Stimulated activated CD4-positive, alpha-beta T cell treated with anti-CD3 and anti-CD28 coated beads, Interleukin-12 subunit alpha, Interleukin-12 subunit beta, amount 100 ng/mL, for 48 hours (primary cell): ENCODE measurements around the gene FOXC1.

Experiments used
- DNase-seq, 3 donors: peaks; one replicate each; pipeline ENCODE4 v3.0.0-alpha.2; 2020; ENCODE audit warnings: low read depth in 2 of 3, low spot score in 1 of 3

FOXC1 gene

DNA sequence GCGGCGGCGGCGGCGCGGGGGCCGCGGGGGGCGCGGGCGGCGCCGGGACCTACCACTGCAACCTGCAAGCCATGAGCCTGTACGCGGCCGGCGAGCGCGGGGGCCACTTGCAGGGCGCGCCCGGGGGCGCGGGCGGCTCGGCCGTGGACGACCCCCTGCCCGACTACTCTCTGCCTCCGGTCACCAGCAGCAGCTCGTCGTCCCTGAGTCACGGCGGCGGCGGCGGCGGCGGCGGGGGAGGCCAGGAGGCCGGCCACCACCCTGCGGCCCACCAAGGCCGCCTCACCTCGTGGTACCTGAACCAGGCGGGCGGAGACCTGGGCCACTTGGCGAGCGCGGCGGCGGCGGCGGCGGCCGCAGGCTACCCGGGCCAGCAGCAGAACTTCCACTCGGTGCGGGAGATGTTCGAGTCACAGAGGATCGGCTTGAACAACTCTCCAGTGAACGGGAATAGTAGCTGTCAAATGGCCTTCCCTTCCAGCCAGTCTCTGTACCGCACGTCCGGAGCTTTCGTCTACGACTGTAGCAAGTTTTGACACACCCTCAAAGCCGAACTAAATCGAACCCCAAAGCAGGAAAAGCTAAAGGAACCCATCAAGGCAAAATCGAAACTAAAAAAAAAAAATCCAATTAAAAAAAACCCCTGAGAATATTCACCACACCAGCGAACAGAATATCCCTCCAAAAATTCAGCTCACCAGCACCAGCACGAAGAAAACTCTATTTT, 2.0 kb downstream of the FOXC1 start:
- no peak for DNase-seq

DNA sequence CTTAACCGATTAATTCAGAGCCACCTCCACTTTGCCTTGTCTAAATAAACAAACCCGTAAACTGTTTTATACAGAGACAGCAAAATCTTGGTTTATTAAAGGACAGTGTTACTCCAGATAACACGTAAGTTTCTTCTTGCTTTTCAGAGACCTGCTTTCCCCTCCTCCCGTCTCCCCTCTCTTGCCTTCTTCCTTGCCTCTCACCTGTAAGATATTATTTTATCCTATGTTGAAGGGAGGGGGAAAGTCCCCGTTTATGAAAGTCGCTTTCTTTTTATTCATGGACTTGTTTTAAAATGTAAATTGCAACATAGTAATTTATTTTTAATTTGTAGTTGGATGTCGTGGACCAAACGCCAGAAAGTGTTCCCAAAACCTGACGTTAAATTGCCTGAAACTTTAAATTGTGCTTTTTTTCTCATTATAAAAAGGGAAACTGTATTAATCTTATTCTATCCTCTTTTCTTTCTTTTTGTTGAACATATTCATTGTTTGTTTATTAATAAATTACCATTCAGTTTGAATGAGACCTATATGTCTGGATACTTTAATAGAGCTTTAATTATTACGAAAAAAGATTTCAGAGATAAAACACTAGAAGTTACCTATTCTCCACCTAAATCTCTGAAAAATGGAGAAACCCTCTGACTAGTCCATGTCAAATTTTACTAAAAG, 2.7 kb downstream of the FOXC1 start:
- DNase-seq = no peak

DNA sequence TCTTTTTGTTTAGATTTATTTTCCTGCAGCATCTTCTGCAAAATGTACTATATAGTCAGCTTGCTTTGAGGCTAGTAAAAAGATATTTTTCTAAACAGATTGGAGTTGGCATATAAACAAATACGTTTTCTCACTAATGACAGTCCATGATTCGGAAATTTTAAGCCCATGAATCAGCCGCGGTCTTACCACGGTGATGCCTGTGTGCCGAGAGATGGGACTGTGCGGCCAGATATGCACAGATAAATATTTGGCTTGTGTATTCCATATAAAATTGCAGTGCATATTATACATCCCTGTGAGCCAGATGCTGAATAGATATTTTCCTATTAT, 3.2 kb downstream of the FOXC1 start:
- no peak for DNase-seq

DNA sequence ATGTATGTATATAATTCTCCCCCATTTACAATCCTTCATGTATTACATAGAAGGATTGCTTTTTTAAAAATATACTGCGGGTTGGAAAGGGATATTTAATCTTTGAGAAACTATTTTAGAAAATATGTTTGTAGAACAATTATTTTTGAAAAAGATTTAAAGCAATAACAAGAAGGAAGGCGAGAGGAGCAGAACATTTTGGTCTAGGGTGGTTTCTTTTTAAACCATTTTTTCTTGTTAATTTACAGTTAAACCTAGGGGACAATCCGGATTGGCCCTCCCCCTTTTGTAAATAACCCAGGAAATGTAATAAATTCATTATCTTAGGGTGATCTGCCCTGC, 3.6 kb downstream of the FOXC1 start:
- no peak for DNase-seq

DNA sequence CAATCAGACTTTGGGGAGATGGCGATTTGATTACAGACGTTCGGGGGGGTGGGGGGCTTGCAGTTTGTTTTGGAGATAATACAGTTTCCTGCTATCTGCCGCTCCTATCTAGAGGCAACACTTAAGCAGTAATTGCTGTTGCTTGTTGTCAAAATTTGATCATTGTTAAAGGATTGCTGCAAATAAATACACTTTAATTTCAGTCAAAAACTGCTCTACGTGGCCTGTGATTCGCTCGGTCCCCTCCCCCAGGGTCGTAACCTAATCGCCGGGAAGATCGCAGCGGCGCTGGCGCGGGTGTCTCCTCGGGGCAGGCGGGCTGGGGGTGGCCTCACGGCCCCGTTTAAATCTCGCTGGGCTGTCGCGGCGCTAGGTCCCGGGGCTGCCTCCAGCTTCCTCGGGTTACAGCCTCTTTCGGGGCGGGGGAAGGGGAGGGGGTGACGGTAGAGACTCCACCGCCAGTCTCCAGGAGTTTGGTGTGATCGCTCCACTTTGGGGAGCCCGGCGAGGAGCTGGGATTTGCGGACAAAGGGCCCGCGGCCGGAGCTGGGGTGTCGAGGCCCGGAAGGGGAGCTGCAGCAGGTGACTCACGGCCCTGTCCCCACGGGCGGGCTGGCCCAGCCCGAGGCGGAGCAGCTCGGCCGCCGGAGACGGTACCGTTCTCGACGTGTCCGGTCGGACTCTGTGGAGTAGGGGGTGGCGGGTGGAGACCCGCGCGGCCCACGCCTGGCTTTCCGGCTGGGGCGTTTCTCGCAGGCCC, 4.2 kb downstream of the FOXC1 start:
- DNase-seq = no peak

DNA sequence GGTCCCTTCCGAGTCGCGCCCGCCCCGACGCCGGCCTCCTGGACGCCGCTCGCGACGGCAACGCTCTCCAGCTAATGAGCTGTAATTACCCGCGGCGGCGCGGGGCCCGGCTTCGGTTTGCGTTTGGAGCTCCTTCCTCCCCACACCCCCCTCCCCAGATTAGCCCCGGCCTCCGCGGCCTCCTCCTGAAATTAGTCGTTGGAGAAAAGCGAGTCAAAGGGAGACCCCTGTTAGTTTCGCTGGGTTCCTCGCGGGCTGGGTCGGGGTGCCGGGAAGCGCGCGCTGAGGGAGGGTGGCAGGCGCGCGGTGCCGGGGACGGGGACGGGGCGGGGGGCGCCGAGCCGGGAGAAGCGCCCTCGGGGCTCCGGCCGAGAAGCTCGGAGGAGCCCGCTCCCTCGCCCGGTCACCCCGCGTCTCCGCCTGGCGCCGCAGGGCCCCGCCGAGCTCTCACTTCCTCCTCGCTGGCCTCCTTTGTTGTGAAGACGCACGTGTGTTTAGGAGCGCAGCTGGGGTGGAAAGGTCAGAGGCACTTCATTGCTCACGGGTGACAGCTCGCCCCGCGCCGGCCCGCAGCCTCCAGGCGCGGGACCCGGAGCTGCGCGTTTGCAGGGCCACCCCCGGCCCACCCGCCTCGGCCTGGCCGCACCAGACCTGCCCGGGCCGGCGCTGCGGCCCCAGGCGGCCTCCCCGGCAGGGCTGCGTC, 4.9 kb downstream of the FOXC1 start:
- DNase-seq = no peak

DNA sequence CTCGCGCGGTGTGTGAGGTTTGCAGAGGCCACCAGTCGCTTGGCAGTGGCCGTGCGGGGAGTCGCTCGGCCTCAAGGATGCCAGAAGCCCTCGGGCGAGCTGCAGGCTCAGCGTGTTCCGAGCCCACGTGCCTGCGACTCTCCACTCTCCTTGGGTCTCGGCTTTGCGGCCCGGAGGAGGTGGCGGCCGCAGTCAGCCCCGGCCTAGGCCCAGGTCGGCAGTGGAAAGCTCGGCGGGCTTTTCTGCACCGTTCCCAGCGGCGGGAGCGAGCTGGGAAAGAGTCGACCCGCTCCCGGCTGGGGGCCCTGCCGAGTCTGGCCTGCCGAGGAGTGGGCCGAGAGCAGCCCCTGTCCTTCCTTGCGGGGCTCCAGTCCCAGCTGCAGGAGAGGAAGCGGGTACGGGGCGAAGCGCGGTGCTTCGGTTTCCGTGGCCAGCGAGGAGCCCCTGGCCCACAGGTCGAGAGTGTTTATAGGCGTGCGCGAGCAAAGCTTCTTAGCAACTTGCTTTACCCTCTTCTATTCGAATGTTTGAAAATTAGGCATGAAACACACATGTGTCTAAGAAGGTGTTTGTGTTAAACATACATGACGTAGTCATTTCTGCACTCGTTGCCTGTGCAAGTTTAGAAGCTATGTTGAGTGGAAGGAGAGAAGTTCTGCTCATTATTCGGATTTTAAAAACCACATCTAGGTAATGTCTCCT, 5.6 kb downstream of the FOXC1 start:
- no peak for DNase-seq

DNA sequence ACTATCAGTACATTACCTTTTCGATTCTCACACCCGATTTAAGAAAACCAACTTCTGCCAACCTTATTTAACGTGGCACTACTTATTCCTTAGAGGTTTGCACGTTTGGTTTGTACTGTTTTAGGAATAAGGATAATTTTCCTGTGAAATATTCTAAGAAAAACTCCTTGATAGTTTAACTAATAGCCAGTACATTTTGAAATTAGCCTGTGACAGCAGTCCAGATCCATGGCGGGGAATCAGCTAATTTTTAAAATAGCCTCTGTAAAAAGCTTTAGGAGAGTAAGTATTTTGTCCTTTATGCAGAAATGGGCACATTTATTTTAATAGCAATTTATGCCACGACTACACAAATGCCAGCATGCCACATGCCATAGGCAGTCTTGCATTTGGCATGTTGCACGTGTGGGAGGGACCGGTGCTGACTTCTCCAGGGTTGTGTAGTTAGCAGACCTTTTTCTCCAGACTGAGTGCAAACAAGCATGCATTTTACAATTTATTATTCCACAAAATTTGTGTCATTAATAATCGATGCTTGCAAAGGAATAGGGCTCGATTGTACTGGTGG, 6.2 kb downstream of the FOXC1 start:
- DNase-seq = no peak

DNA sequence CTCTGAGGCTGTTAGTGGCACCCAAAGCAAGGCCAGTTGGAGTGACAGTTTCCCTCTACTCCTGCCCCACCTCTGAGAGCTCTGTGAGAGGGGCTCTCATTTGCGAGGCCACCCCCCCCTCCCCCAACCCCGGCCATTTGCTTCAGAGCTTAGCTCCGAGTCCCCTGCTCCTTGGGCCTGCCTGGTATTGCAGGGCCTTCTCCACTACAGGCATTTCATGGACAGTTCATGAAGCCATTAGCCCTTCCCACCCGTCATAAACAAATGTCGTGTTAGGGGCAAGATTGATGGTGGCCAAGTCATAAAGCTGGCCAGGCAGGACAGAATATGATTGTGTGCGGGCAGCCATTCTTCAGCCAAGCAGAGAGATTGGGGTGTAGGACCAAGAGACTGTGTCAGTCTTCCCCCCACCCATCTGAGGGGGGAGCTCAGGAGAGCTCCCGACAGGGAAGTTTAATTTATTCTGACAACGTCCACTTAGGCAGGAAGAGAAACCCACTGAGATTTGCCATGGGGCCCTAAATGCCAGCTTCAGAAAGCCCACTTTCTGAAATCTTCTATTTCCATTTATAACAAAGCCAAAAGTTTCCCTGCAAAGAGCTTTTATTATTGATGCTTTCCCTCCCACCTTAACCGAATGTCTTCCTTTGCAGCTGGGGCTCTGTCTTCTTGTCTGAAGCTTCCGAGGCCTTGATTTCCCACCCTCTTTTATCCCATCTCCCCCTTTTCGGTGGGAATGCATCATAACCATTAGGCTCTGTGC, 7.2 kb downstream of the FOXC1 start:
- DNase-seq = no peak

DNA sequence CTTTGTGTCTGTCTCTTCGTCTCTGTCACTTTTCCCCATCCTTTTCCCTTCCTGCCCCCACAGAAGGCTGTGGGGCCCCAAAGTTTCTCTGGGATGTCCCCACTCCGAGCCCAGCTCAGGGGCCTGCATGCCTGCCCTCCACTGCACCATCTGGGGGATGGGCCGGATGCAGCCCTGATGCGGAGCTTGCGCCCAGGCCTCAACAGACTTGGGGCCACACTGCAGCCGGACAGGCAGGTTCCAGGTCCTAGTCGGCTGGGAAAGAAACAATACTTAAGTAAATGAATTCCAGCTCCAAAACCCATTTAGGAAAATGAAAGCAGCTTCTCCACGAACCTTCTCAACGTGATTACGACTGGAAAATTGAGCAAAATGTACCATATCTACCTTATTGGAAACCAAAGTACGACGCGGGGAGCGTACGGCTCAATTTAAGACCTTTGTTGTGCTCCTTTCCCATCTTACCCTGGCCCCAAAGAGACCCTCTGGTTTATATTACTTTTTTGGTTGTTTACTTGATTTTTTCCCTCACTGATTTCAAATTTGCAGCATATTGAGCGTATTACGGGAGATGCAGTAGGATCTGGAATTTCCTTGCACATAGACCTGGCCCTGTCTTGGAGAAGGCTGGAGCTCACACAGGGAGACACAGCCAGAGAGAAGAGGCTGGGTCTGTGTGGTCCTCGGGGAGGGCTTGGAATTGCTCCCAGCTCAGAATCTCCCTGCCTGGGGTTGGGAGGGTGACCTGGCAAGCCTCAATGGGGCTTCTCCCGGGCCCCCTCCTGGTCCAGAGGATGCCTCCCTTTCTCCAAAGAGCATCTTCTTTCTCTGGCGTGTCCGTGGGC, 8.0 kb downstream of the FOXC1 start:
- no peak for DNase-seq

DNA sequence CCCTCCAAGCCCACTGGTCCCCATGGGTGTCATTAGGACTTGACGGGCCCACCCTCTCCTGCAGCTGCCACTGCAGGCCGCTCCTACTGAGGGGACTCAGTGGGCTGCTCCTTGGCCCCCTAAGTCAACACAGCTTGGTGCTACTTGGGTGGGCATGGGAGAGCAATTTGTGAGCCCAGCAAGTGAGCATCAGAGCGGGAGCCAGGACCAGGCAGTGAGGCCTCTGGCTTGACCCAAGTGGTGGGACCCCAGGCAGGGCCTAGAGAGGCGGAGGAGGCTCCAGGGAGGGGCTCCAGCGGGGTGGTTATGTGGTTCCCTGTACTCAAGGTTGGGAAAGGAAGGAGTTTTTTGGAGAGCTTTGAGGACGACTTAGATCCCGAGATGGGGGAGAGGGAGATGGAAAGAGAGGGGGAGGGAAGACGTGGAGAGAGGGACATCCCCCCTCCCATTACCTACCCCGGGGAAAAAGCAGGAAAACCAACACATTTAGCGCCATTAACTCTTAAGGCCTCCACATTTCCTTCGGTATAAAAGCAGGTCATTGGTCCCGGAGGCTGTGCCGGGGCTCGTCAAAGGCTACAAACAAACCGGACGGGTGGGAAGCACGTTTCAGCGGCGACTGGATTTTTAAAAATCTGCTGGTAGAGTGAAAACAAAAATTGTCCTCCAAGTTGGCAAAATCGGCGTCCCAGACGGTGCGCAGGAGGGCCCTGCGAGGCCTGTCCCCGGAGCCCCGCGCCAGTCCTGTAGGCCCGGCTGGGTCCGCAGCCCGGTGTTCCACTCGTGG, 8.8 kb downstream of the FOXC1 start:
- no peak for DNase-seq

DNA sequence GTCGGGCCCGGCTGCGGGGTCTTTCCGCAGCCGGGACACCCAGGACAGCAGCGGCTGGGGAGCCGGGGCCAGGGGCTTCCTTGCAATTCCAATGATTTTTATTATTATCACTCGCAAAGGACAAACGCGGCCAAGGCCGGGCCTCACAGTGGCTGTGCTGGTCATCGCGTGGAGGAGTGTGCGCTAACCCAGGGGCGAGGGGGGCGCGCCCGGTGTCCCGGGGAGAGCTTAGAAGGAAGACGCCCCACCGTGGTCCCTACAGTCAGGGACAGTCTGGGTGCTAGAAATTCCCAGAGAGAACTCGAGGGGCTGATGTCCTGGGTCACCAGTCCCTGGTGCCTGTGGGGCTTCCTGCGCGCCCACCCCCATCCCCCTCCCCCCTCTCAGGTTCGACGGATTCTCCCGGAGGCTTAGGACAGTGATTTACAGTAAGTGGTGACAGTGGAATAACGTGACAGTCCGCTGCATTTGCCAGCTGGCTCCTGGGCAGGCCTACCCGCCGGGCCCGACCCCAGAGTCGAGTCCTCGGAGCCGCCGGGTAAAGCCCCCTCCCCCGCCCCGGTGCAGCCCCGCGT, 9.5 kb downstream of the FOXC1 start:
- no peak for DNase-seq

DNA sequence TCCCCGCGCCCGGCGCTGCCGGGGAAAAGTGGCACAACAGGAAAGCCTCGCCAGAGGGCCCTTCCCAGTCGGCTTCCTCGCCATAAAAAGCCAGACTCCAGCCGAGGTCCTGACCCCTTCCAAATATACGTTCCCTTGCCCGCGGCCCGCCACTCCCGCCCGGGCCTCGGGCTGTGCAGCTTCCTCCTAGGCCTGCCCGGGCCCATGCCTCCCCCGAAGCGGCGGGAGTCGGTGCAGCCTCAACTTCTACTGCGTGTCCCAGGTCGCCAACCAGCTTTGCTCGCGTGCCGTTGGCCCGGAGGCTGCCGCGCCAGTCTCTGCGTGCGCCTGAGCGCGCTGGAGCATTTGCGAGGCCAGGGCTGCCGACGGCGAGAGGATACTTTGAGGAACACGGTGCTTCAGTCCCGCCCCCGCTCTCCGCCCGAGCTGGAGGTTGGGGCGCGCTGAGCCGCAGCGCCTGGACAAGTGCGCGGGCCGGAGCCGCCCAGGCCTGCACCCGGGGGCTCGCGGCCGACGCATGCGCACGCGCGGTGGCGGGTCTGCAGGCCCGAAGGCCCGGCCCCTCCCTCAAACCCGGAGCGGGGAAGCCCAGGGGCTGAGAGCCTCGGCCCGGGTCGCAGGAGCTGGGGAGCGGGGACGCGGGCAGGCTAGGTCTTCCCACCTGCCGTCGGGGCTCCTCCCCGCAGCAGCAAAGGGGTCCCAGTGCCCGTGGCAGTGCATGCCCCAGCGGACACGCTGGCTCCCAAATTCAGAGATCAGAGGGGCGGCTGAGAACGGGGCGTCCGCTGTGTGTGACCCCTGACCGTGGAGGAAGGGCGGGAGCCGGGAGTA, 10.2 kb downstream of the FOXC1 start:
- DNase-seq = no peak

DNA sequence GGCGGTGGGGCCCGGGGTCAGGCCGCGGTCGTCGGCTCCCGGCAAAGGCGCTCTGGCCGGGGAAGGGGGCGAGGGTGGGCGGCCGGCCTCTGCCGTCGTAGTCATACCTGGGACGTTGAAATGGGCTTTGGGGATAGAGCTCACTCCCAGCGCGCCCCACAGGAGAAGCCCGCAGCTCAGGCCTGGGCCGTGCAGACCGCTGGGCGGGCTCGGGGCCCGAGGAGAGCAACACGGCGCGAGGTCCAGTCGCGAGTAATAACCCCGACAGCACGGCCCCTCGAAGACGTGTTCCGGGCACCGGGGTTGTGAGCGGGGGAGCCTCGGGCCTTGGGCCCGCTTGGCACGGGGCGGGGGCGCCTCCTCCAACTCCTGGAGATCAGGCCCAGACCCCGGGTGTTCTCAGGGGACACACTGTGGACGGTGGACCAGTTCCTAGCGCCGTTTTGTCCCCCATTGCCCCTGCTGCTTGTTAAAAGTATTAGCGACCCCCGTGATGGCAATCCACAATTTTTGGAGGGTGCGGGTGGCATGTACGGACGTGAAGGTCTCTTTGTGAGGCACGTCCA, 10.9 kb downstream of the FOXC1 start:
- DNase-seq = no peak

DNA sequence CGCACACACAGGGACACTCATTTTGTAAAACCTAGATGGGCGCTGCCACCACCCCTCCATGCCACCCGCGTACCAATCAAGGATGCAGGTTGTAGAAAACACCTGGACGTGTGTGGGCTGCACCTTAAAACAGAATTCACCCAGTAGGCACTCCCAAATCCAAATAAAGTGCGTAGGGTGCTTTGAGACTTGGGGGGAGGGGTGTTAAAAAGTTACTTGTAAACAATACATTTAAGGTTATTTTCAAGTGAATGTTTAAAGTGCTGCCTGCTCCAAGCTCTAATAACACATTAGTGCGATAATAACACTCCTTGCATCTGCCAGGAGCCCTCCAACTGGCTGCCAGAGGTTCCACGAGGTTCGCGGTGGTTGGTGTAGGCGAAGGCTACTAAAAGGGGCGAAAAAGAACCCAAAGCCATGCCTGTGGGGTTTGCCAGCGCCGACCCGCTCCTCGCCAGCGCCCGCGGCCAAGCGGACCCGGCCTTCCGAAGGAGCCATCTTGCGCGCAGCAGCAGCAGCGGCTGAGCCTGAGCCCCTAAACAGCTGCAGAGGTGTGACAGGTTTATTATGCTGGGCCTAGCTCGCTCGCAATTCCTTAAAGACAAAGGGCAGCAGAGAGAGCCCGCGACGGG, 11.5 kb downstream of the FOXC1 start:
- no peak for DNase-seq

DNA sequence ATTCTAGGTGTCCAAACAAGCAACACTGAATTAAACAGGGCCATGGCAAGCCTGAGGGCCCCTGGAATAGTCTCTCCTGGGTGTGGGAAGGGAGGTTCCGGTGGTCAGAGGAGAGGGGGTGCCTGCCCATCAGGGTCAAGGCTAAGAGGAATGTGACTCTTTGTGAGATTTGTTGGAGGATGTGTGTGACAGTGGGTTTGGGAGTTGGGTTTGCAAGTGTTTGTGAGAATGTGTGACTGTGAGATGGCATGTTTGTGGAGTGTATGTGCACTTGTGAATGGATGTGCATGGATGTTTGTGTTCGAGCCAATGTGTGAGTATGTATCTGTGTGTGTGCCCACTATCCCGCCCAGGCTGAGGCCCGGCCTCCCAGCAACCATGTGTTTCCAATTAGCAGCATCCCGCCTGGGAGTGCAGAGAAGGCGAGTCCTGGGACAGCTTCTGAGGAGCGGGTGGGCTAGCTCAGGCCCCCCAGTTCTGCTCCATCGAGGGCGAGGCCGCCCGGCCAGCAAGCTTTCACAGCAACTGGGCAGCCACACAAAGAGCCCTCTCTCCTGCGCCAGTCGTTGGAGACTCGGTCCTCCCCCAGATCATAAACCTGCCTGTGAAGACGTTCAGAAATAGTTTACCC, 12.6 kb downstream of the FOXC1 start:
- no peak for DNase-seq
